ENCODE data around the gene MAP4K3.
A peak's percentile ranks its signal among the peaks of the same experiment; 100 is the strongest.

Gene MAP4K3

DNA sequence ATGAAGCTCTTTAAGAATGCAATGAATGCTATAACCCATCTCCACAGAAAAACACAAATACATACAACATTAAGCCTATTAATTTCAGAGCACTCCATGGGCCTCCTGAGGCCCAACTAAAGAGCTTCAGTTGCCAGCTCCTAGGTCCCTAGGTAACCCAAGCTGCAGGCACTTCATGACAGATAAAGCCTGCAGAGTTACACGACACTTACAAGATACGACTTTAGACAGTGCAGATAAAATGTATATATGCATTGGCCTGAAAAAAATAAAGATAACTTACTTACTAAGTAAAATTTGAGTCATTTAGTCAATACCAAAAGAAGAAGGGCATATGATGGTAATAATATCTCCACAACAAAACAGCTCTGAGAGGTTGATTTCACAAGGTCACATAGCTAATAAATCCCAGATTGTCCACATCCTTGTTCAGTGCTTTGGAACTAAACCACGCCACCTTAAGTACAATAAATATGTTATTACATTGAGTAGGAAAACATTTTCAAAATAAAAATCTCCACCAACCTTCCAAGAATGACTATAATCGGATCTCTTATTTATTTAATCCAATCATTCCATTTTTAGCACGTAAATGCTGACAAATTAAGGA is 3.4 kb downstream of the MAP4K3 start:
- FAIRE-seq = no peak
- DNase-seq (ENCODE audit: insufficient read length, low spot score) = no peak
- TF ChIP-seq, protein P1, sequence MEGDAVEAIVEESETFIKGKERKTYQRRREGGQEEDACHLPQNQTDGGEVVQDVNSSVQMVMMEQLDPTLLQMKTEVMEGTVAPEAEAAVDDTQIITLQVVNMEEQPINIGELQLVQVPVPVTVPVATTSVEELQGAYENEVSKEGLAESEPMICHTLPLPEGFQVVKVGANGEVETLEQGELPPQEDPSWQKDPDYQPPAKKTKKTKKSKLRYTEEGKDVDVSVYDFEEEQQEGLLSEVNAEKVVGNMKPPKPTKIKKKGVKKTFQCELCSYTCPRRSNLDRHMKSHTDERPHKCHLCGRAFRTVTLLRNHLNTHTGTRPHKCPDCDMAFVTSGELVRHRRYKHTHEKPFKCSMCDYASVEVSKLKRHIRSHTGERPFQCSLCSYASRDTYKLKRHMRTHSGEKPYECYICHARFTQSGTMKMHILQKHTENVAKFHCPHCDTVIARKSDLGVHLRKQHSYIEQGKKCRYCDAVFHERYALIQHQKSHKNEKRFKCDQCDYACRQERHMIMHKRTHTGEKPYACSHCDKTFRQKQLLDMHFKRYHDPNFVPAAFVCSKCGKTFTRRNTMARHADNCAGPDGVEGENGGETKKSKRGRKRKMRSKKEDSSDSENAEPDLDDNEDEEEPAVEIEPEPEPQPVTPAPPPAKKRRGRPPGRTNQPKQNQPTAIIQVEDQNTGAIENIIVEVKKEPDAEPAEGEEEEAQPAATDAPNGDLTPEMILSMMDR (IDR thresholded peaks at IDR 0.05; ENCODE audit: insufficient read depth, missing control alignments) = no peak

DNA sequence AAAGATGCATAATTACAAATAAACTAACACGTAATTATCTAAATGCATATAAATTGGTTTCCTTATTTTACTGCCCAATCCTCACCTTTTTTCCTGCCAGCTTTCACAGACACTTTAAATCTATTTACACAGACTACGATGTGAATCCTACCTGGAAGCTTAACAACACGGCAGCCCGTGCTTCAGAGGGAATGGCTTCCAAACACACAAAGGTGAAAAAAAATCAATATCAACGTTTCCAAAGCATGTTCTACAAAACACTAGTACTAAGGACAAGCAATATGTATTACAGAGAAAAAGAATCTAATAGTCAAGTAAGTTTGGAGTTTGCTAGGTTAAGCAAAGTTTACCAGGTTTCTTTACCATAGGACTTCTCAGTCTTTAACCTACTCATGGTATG is 4.4 kb downstream of the MAP4K3 start:
- TF ChIP-seq, protein P1 (IDR thresholded peaks at IDR 0.05; ENCODE audit: insufficient read depth, missing control alignments) = no peak
- DNase-seq (ENCODE audit: insufficient read length, low spot score) = no peak
- FAIRE-seq = no peak

DNA sequence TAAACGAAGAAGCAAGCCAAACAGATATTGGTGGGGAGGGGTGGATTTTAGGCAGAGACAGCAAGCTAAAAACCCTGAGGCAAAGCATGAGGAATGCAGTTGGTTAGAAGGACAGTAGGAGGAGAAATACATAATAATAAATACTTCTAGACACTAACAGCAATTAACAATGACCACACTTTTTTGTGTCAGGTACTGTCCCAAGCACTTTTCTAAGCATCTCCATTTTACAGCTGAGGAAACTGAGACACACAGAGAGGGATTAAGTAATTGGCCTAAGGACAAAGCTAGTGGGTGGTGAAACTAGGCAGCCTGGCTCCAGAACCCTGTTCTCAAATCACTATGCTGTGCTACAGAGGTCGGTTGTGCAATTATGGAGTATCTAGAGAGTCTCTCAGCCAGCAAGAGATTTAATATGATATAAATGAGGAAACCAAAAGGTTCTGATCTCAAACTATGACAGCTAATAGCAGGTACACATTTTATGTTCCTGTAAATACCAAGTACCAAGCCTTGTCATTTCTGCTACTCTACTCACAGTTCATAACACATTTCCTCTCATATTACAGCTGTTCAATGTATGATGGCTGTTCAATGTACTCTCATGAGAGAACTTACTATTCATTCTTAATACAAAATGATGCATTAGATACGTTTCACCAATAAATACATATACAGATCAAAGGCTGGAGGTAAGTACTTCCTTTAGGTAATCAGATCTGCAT is 5.3 kb downstream of the MAP4K3 start:
- DNase-seq (ENCODE audit: insufficient read length, low spot score) = no peak
- no peak for FAIRE-seq
- TF ChIP-seq, protein P1 (IDR thresholded peaks at IDR 0.05; ENCODE audit: insufficient read depth, missing control alignments) = no peak

DNA sequence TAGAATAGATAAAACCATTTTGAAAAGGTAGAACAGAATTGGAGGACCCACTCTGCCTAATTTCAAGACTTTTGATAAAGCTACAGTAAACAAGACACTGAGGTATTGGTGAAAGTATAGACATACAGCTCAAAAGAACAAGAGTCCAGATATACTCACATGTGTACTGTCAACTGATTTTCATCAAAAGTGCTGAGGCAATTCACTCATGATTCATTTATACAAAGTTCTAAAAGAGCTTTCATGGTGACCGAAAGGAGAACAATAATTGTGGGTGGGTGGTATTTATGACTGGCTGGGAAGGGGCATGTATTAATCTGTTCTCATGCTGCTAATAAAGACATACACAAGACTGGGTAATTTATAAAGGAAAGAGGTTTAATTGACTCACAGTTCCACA is 7.3 kb downstream of the MAP4K3 start:
- TF ChIP-seq, protein P1 (IDR thresholded peaks at IDR 0.05; ENCODE audit: insufficient read depth, missing control alignments) = no peak
- FAIRE-seq (peak; percentile 66), DNase-seq (ENCODE audit: insufficient read length, low spot score) (no peak)

DNA sequence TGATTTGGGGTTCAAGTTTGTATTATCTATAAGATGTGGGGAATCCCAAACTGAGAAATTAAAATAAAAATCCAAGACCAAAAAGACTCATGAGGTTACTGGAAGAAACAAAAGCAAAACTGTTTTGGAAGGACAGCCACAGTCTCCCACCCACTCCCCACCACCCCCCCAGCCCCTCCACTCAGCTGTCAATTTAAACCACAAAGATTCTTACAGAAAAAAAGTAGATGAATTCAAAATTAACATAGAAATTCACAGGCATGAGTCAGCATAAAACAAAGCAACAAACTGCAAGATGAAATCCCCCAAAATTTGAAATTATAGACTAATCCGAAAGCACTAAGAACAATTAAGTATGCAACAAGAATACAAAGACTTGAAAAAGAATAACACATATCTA is 12.1 kb downstream of the MAP4K3 start:
- TF ChIP-seq, protein P1 (IDR thresholded peaks at IDR 0.05; ENCODE audit: insufficient read depth, missing control alignments) = no peak
- DNase-seq (ENCODE audit: insufficient read length, low spot score) (no peak), FAIRE-seq (no peak)

DNA sequence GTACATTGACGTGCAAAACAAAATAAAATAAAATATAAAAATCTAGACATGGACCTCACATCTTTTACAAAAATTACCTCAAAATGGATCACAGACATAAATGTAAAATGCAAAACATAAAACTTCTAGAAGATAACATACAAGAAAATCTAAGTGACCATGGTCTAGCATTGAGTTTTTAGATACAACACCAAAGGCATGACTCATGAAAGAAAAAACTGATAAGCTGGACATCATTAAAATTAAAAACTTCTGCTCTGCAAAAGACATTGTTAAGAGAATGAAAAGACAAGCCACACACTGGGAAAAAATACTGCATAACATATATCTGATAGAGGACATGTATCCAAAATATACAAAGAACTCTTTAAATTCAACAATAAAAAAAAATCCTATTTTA is 14.4 kb downstream of the MAP4K3 start:
- FAIRE-seq (no peak), DNase-seq (ENCODE audit: insufficient read length, low spot score) (no peak)
- TF ChIP-seq, protein P1 (IDR thresholded peaks at IDR 0.05; ENCODE audit: insufficient read depth, missing control alignments) = no peak

DNA sequence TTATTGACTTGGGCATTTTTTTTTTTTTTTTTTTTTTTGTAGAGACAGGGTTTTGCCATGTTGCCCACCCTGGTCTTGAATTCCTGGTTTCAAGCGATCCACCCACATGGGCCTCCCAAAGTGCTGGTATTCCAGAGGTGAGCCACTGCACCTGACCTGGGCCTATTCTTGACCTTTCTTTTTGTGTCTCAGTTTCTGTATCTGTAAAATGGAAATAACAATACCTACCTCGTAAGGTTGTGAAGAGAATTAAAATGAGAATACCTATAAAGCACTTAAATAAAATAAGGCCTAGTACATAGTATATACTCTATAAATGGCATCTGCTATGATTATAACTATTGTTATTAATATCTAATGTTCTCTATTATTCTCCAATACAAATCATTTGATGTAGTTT is 15.7 kb downstream of the MAP4K3 start:
- FAIRE-seq = no peak

More for the DNA sequence above, 15.7 kb downstream of the MAP4K3 start:
- no peak for DNase-seq (ENCODE audit: insufficient read length, low spot score)
- TF ChIP-seq, protein P1 (IDR thresholded peaks at IDR 0.05; ENCODE audit: insufficient read depth, missing control alignments) = no peak

Data from D721Med (cell line).